Fibroblast of lung (primary cell): ENCODE measurements around the gene TCF20. TPM values are rescaled to one million over a fixed set of nuclear protein-coding genes. Genes with fewer than 3 reads are reported as not detected.

ENCODE experiments used
- DNase-seq, 2 donors: peaks; one replicate each; pipeline versions ENCODE4 v3.0.0 to v3.0.0-alpha.2; 2010; ENCODE audit warnings: low read depth in 2 of 2
- H2AFZ ChIP-seq: 2 replicates; pipeline ENCODE4 v1.5.1; 2012; ENCODE audit warnings: low read length, control low read depth, inconsistent platforms
- H3K27ac ChIP-seq: 2 replicates; pipeline ENCODE4 v1.5.1; 2011; ENCODE audit warnings: low read length, control low read depth; ENCODE audit not compliant: insufficient read depth
- H3K27me3 ChIP-seq: 2 replicates; pipeline ENCODE4 v1.5.1; 2011; ENCODE audit warnings: mild to moderate bottlenecking, low read length; ENCODE audit not compliant: control insufficient read depth, insufficient read depth
- H3K36me3 ChIP-seq: 2 replicates; pipeline ENCODE4 v1.5.1; 2011; ENCODE audit warnings: low read length; ENCODE audit not compliant: control insufficient read depth, insufficient read depth
- H3K4me1 ChIP-seq: 2 replicates; pipeline ENCODE4 v1.5.1; 2011; ENCODE audit warnings: low read length; ENCODE audit not compliant: control insufficient read depth, insufficient read depth; ENCODE audit errors: extremely low read depth
- H3K4me2 ChIP-seq: 2 replicates; pipeline ENCODE4 v1.5.1; 2011; ENCODE audit warnings: low read length, control low read depth; ENCODE audit not compliant: insufficient read depth; ENCODE audit errors: extremely low read depth
- H3K4me3 ChIP-seq, 4 experiments: fragments of 200-600 bp in 1 of 4; sonication (generic) in 1 of 4; replicated peaks in 1 of 4; 2 replicates each; pipeline ENCODE4 v1.5.1; 2011 to 2016; ENCODE audit warnings: low read length in 4 of 4, low read depth in 3 of 4, mild to moderate bottlenecking in 3 of 4, control low read depth in 2 of 4, inconsistent platforms in 1 of 4, mixed read lengths in 1 of 4; ENCODE audit not compliant: insufficient read depth in 1 of 4; ENCODE audit errors: control extremely low read depth in 1 of 4
- H3K79me2 ChIP-seq: 2 replicates; pipeline ENCODE4 v1.5.1; 2012; ENCODE audit warnings: mild to moderate bottlenecking, low read length, inconsistent platforms; ENCODE audit not compliant: control insufficient read depth, insufficient read depth
- H3K9ac ChIP-seq: 2 replicates; pipeline ENCODE4 v1.5.1; 2011; ENCODE audit warnings: mild to moderate bottlenecking, low read length, control low read depth; ENCODE audit not compliant: insufficient read depth
- H3K9me3 ChIP-seq: 2 replicates; pipeline ENCODE4 v1.5.1; 2012; ENCODE audit warnings: low read depth, low read length; ENCODE audit not compliant: control insufficient read depth, insufficient read depth
- H4K20me1 ChIP-seq: 2 replicates; pipeline ENCODE4 v1.5.1; 2011; ENCODE audit warnings: low read length; ENCODE audit not compliant: control insufficient read depth, insufficient read depth; ENCODE audit errors: extremely low read depth
- CTCF ChIP-seq, 2 donors: IDR thresholded peaks in 1 of 2; conservative IDR thresholded peaks in 1 of 2; 1 replicate in 1 of 2; 2 replicates in 1 of 2; pipeline ENCODE4 v1.5.1; 2011 to 2012; ENCODE audit warnings: low read length in 2 of 2, control low read depth in 1 of 2, inconsistent platforms in 1 of 2, low read depth in 1 of 2, mild to moderate bottlenecking in 1 of 2
- EZH2 ChIP-seq: IDR thresholded peaks from 2 replicates; pipeline ENCODE4 v1.5.1; 2012; ENCODE audit warnings: low read length, control low read depth, mild to moderate bottlenecking; ENCODE audit errors: missing control alignments
- polyA plus RNA-seq, 2 donors: library from polyadenylated mRNA; depleted of rRNA in 1 of 2; stranded (reverse) in 1 of 2; unstranded in 1 of 2; fragments of >200 nt; gene quantifications; 2 replicates each; pipeline ENCODE4 v1.2.1, GENCODE V29; 2011 to 2012; ENCODE audit warnings: missing spikeins in 1 of 2
- total RNA-seq: library from RNA; depleted of rRNA; stranded (reverse); fragments of >200 nt; gene quantifications from 2 replicates; pipeline ENCODE4 v1.2.1, GENCODE V29; 2014

The TCF20 gene
- total and polyA plus RNA-seq, 2 donors (not counting 1 experiment from before 2014, with no cell fraction given), result 11.8 to 25.4 TPM

GRCh38 chr22:42300259-42301076 lies 30.0 kb upstream of the TCF20 start:
- Histone ChIP-seq H3K36me3 (no peaks in the 10 kb centered on the region), H3K27ac (no peak overlapping the region), H3K4me1 (no peaks in the 10 kb centered on the region), H3K4me3 (no peak overlapping the region), H3K27me3 (peaks cover 3% of the 10 kb centered on the region), H3K9me3 (no peaks in the 10 kb centered on the region), H3K4me2 (no peak overlapping the region), H3K79me2 (no peaks in the 10 kb centered on the region), H4K20me1 (no peaks in the 10 kb centered on the region), H3K9ac (no peak overlapping the region), H2AFZ (no peak overlapping the region)
- DNase-seq, result no peak
- no peak for TF ChIP-seq EZH2
- TF ChIP-seq CTCF (conservative IDR thresholded peaks at IDR 0.05 in 1 of 2, IDR thresholded peaks at IDR 0.05 in 1 of 2; ENCODE audit: low read depth in 1 of 2, low read length in 2 of 2), result no peak

- no peak overlapping the region for H3K27ac ChIP-seq
- no peak for DNase-seq
- no peaks in the 10 kb centered on the region for H3K4me1 ChIP-seq
- TF ChIP-seq CTCF (conservative IDR thresholded peaks at IDR 0.05 in 1 of 2, IDR thresholded peaks at IDR 0.05 in 1 of 2; ENCODE audit: low read depth in 1 of 2, low read length in 2 of 2), result no peak
- TF ChIP-seq EZH2, result no peak
- no peaks in the 10 kb centered on the region for H3K79me2 ChIP-seq
- H3K4me2 ChIP-seq, result no peak overlapping the region
- H3K9me3 ChIP-seq, result no peaks in the 10 kb centered on the region
- no peak overlapping the region for H3K9ac ChIP-seq
- H3K4me3 ChIP-seq, result no peak overlapping the region
- H4K20me1 ChIP-seq, result no peaks in the 10 kb centered on the region
- H3K36me3 ChIP-seq, result no peaks in the 10 kb centered on the region
- no peaks in the 10 kb centered on the region for H3K27me3 ChIP-seq
- no peak overlapping the region for H2AFZ ChIP-seq
Measured at GRCh38 chr22:42299586-42300258, 29.3 kb upstream of the TCF20 start.

- H3K9ac ChIP-seq, result no peak overlapping the region
- no peak overlapping the region for H2AFZ ChIP-seq
- H3K27me3 ChIP-seq, result no peaks in the 10 kb centered on the region
- H3K4me3 ChIP-seq, result no peak overlapping the region
- H3K27ac ChIP-seq, result no peak overlapping the region
- no peak for TF ChIP-seq CTCF (conservative IDR thresholded peaks at IDR 0.05 in 1 of 2, IDR thresholded peaks at IDR 0.05 in 1 of 2; ENCODE audit: low read depth in 1 of 2, low read length in 2 of 2)
- TF ChIP-seq EZH2, result no peak
- DNase-seq, result no peak
- no peaks in the 10 kb centered on the region for H3K36me3 ChIP-seq
- no peaks in the 10 kb centered on the region for H3K4me1 ChIP-seq
- H3K79me2 ChIP-seq, result no peaks in the 10 kb centered on the region
- H3K9me3 ChIP-seq, result no peaks in the 10 kb centered on the region
- no peak overlapping the region for H3K4me2 ChIP-seq
- no peaks in the 10 kb centered on the region for H4K20me1 ChIP-seq
Measured at GRCh38 chr22:42298746-42299145, 28.3 kb upstream of the TCF20 start.
